SK-MEL-5 (cell line): Measurements from ENCODE around the gene PC. TPM values are rescaled to one million over a fixed set of nuclear protein-coding genes. Genes with fewer than 3 reads are reported as not detected.
A peak's percentile ranks its signal among the peaks of the same experiment; 100 is the strongest.
"Not testable (repeated sequence)": the region's sequence is repeated elsewhere in the genome, so short reads cannot be mapped to it uniquely, and the experiment has no call there.

ENCODE experiments used
- DNase-seq: peaks from one replicate; pipeline ENCODE4 v3.0.0-alpha.2; 2016; ENCODE audit warnings: low read depth, low spot score
- in situ Hi-C: cut with HindIII; loops from 2 replicates; pipeline ENCODE4 v1.10.0; 2016; ENCODE audit warnings: low sequenced_read_pairs, high pct_unique_total_duplicates, low pct_unique_long_range_greater_than_20kb
- total RNA-seq: library from RNA; depleted of rRNA; stranded (reverse); fragments of >200 nt; shearing (Covaris generic); gene quantifications from 2 replicates; pipeline ENCODE4 v1.2.3, GENCODE V29; 2014

The PC gene
- total RNA-seq, 1 experiment from 2014 or later: 19.9 TPM

- in situ Hi-C loops: no loop called here
- DNase-seq: no peak
These were observed 6.3 kb upstream of the PC start for GRCh38 chr11:66964495-66964894.

GRCh38 chr11:66962801-66963200, 4.6 kb upstream of the PC start:
- in situ Hi-C loops: no loop called here
- DNase-seq: no peak

- in situ Hi-C loops: no loop called here
- DNase-seq: no peak
These were observed 4.1 kb upstream of the PC start for GRCh38 chr11:66962247-66962646.

- in situ Hi-C loops, DNase-seq: not testable (repeated sequence)
These were observed 3.6 kb upstream of the PC start for GRCh38 chr11:66961691-66962213.

- in situ Hi-C loops: no loop called here
- no peak for DNase-seq
These were observed 732 bp upstream of the PC start for GRCh38 chr11:66958956-66959274.

- no peak for DNase-seq
- in situ Hi-C loops: no loop called here
These were observed 282 bp downstream of the PC start for GRCh38 chr11:66957971-66958231.

- no peak for DNase-seq
- in situ Hi-C loops: no loop called here
These were observed 1.4 kb downstream of the PC start for GRCh38 chr11:66956689-66957290.

- in situ Hi-C loops: no loop called here
These were observed 4.9 kb downstream of the PC start for GRCh38 chr11:66953081-66953833.

GRCh38 chr11:66951927-66952337, 6.3 kb downstream of the PC start:
- in situ Hi-C loops: no loop called here
- no peak for DNase-seq

More at GRCh38 chr11:66953081-66953833, 4.9 kb downstream of the PC start:
- DNase-seq: no peak

- in situ Hi-C loops: no loop called here
These were observed 7.0 kb downstream of the PC start for GRCh38 chr11:66951135-66951534.

GRCh38 chr11:66950112-66950535, 8.1 kb downstream of the PC start:
- DNase-seq: peak; percentile 49
- in situ Hi-C loops: no loop called here

More at GRCh38 chr11:66951135-66951534, 7.0 kb downstream of the PC start:
- no peak for DNase-seq

GRCh38 chr11:66938582-66939135, 19.5 kb downstream of the PC start:
- in situ Hi-C loops: no loop called here
- no peak for DNase-seq

- no peak for DNase-seq
- in situ Hi-C loops: no loop called here
These were observed 20.9 kb downstream of the PC start for GRCh38 chr11:66937193-66937733.

GRCh38 chr11:66936311-66936711, 21.9 kb downstream of the PC start:
- in situ Hi-C loops: no loop called here
- DNase-seq: no peak

GRCh38 chr11:66934950-66935779, 23.0 kb downstream of the PC start:
- in situ Hi-C loops: no loop called here
- peak; percentile 46 for DNase-seq

- DNase-seq: no peak
- in situ Hi-C loops: no loop called here
These were observed 24.7 kb downstream of the PC start for GRCh38 chr11:66933531-66933930.

- DNase-seq: no peak
- in situ Hi-C loops: no loop called here
These were observed 25.6 kb downstream of the PC start for GRCh38 chr11:66932543-66932942.

GRCh38 chr11:66929753-66930152, 28.4 kb downstream of the PC start:
- no peak for DNase-seq
- in situ Hi-C loops: no loop called here
